ENCODE results near the gene PLA2G4F. TPM values are rescaled to one million over a fixed set of nuclear protein-coding genes. Genes with fewer than 3 reads are reported as not detected.

PLA2G4F gene
- total and polyA plus RNA-seq, 7 donors, result 0.20 to 5.3 (median 1.9) TPM

DNA sequence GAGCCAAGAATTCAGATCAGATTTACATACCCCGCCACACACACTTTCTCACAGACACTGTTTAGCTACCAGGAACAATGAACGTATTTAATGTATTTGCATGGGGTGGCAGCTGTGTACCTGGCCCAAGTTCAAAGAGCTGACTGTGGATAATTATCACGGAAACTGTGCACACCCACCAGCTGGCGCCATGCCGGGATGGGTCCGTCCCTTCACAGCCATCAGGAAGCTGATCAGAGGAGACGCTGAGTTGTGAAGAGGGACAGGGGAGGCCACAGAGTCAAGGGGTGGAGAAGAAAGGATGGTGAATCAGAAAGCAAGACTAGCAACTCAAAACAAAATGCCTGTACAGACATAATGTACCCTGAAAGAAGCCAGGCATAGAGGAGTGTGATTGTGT lies 49.0 kb downstream of the PLA2G4F start:
- Histone ChIP-seq H3K9me3 (no peaks in the 10 kb centered on the region), H3K27me3 (ENCODE audit: insufficient read depth in 3 of 3, low read length in 2 of 3) (peaks cover 0 to 3% (median 0%) of the 10 kb centered on the region in 3 donors), H3K36me3 (ENCODE audit: insufficient read depth in 1 of 2, low read depth in 1 of 2) (no peaks in the 10 kb centered on the region), H3K4me1 (no peaks in the 10 kb centered on the region), H3K27ac (no peak overlapping the region), H3K4me3 (no peak overlapping the region)
- no peak for ATAC-seq
- DNase-seq, result no peak
- TF ChIP-seq, protein P1, sequence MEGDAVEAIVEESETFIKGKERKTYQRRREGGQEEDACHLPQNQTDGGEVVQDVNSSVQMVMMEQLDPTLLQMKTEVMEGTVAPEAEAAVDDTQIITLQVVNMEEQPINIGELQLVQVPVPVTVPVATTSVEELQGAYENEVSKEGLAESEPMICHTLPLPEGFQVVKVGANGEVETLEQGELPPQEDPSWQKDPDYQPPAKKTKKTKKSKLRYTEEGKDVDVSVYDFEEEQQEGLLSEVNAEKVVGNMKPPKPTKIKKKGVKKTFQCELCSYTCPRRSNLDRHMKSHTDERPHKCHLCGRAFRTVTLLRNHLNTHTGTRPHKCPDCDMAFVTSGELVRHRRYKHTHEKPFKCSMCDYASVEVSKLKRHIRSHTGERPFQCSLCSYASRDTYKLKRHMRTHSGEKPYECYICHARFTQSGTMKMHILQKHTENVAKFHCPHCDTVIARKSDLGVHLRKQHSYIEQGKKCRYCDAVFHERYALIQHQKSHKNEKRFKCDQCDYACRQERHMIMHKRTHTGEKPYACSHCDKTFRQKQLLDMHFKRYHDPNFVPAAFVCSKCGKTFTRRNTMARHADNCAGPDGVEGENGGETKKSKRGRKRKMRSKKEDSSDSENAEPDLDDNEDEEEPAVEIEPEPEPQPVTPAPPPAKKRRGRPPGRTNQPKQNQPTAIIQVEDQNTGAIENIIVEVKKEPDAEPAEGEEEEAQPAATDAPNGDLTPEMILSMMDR (IDR thresholded peaks at IDR 0.05), result no peak
- intact Hi-C loops (cut with DNase I), result no loop called here
- WGBS, 3 donors, result 16 to 25% (median 22%) methylated on average over 7 of the region's 7 CpGs

DNA sequence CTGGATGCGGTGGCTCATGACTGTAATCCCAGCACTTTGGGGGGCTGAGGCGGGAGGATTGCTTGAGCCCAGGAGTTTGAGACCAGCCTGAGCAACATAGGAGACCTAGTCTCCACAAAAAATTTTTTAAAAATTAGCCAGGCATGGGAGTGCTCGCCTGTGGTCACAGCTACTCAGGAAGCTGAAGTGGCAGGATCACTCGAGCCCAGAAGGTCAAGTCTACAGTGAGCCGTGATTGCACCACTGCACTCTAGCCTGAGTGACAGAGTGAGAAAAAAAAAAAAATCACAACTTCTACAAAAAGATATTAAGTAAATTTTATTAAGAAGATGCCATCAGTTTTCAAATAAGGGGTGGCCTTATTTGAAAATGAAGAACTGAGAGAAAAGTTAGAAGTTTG lies 50.1 kb downstream of the PLA2G4F start:
- H3K4me1 ChIP-seq, result no peaks in the 10 kb centered on the region
- DNase-seq (no peak), ATAC-seq (no peak)
- no peaks in the 10 kb centered on the region for H3K9me3 ChIP-seq
- no peak overlapping the region for H3K4me3 ChIP-seq
- 88 to 90% (median 89%) methylated on average over 5 of the region's 5 CpGs for WGBS, 3 donors
- TF ChIP-seq, protein P1 (IDR thresholded peaks at IDR 0.05), result no peak
- intact Hi-C loops (cut with DNase I), result no loop called here
- peaks cover 0 to 3% (median 0%) of the 10 kb centered on the region in 3 donors for H3K27me3 ChIP-seq (ENCODE audit: insufficient read depth in 3 of 3, low read length in 2 of 3)
- no peak overlapping the region for H3K27ac ChIP-seq
- no peaks in the 10 kb centered on the region for H3K36me3 ChIP-seq (ENCODE audit: insufficient read depth in 1 of 2, low read depth in 1 of 2)

DNA sequence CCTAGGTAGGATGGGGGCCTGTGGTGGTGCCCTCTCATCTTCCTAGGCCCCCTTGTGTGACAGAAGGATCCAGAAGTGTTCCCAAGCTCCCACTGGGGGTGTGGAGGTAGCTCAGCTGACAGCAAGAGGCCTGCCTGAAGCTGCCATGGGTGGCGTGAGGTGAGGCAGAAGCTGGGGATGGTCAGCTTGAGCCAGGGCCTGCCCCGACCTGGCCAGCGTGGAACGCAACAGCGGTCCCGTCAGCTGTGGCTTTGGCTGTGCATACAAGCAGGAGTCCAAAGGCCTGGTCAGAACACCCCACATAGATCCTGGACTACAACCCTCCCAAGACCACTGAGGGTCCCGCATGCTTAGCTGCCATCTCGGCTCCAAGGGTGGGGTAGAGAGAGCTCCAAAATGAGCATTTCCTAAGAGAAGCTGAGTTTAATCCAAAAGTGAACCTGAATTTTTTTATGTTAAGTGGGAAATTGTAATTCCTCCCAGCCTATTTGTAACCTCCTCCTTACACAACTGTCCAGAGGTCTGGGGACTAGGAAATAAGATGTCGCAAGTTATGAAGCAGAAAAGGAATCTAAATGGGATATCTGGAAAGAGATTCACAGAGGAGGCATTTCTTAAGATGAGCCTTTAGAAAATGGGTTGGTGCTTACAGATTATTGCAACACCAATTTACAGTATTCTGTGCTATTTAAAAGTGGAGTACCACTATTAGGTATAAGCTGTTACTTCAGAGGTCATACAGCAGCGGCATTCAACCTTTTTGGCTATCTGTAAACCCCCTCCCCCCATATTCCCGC lies 52.1 kb downstream of the PLA2G4F start:
- no peaks in the 10 kb centered on the region for H3K36me3 ChIP-seq (ENCODE audit: insufficient read depth in 1 of 2, low read depth in 1 of 2)
- DNase-seq, result no peak
- TF ChIP-seq, protein P1 (IDR thresholded peaks at IDR 0.05), result no peak
- WGBS, 3 donors, result 87 to 97% (median 95%) methylated on average over 11 of the region's 11 CpGs
- intact Hi-C loops (cut with DNase I), result no loop called here
- no peak for ATAC-seq
- H3K4me1 ChIP-seq, result no peaks in the 10 kb centered on the region
- no peak overlapping the region for H3K27ac ChIP-seq
- no peaks in the 10 kb centered on the region for H3K27me3 ChIP-seq (ENCODE audit: insufficient read depth in 3 of 3, low read length in 2 of 3)
- H3K9me3 ChIP-seq, result no peaks in the 10 kb centered on the region
- H3K4me3 ChIP-seq, result no peak overlapping the region

DNA sequence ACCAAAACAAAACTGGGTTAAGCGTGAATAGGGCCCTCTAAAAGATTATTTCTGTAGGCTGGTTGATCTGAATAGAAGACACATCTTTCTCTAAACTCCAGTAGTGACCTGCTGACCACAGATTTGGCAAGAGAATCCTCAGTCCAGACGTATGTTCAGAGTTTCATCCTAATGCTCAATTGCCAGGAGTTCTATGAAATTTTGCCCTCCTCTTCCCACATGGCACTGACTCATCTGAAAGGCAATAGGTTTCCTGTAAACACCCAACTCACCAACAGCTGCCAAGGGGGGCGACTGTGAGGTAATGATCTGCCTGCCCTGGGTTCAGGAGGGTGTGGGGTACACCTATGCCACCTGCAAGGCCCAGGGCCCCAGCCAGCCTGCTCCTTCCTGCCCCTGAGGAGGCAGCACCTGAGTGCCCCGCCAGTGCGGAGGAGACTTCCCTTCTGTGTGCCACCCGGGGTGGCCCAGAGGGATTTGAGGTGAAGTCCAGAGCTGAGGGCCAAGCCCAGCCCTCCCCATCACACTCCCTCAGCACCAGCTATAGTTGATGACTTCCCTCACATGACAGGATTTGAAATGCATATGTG lies 53.7 kb downstream of the PLA2G4F start:
- intact Hi-C loops (cut with DNase I), result no loop called here

More for the DNA sequence above, 53.7 kb downstream of the PLA2G4F start:
- no peaks in the 10 kb centered on the region for H3K36me3 ChIP-seq (ENCODE audit: insufficient read depth in 1 of 2, low read depth in 1 of 2)
- no peaks in the 10 kb centered on the region for H3K9me3 ChIP-seq
- H3K27me3 ChIP-seq (ENCODE audit: insufficient read depth in 3 of 3, low read length in 2 of 3), result no peaks in the 10 kb centered on the region
- H3K27ac ChIP-seq, result no peak overlapping the region
- ATAC-seq (no peak), DNase-seq (no peak)
- WGBS, 3 donors, result 72 to 87% (median 74%) methylated on average over 5 to 6 of the region's 6 CpGs
- TF ChIP-seq, protein P1 (IDR thresholded peaks at IDR 0.05), result no peak
- H3K4me3 ChIP-seq, result no peak overlapping the region
- H3K4me1 ChIP-seq, result no peaks in the 10 kb centered on the region

All from psoas muscle (tissue), 8 donors.